Pons (tissue), 1 donor: Measurements from ENCODE around the gene GREB1.

ENCODE experiments used
- DNase-seq: peaks from one replicate; pipeline ENCODE4 v3.0.0-alpha.2; 2016; ENCODE audit warnings: low spot score

Gene GREB1

DNA sequence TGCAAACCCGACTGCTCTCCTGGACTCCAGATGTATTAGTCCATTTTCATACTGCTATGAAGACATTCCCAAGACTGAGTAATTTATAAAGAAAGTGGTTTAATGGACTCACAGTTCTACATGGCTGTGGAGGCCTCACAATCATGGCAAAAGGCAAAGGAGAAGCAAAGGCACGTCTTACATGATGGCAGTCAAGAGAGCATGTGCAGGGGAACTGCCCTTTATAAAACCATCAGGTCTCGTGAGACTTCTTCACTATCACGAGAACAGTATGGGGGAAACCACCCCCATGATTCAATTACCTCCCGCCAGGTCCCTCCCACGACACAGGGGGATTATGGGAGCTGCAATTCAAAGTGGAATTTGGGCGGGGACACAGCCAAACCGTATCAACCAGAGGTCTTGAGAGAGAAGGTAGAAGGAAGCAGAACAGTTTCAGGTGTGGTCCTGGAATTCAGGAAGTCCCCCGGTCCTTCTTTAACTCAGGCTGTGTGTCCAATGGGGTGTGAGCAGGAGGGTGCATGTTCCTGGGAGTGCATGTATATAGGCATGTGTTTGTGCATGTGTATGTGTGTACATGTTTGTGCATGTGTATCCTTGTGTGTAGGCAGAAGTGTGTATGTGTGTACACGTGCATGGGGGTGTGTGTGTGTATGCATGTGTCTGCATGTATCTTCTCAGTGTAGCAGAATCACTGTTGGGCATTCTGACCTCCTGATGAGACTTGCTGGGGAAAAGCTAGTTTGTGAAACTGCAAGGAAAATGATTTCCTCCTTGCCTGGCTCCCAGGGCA, 46.2 kb downstream of the GREB1 start:
- DNase-seq = no peak

DNA sequence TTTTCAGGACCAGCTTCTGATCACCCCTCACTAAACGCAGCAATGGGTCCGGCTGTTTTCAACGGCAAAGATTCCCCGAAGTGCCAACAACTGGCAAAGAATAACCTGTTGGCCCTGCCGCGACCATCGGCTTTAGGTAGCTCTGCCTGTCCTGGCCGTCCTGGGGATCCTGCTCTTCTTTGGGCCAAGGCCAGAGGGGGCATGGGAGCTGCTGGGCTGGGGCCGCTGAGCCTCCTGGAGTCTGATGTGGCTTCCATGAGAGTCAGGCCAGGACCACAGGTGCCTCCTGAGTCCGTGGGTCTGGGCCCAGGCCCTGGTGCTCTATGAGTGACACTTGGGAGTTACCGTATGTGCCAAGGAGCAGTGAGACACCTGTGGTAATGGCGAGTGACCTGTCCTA, 46.9 kb downstream of the GREB1 start:
- DNase-seq = no peak

DNA sequence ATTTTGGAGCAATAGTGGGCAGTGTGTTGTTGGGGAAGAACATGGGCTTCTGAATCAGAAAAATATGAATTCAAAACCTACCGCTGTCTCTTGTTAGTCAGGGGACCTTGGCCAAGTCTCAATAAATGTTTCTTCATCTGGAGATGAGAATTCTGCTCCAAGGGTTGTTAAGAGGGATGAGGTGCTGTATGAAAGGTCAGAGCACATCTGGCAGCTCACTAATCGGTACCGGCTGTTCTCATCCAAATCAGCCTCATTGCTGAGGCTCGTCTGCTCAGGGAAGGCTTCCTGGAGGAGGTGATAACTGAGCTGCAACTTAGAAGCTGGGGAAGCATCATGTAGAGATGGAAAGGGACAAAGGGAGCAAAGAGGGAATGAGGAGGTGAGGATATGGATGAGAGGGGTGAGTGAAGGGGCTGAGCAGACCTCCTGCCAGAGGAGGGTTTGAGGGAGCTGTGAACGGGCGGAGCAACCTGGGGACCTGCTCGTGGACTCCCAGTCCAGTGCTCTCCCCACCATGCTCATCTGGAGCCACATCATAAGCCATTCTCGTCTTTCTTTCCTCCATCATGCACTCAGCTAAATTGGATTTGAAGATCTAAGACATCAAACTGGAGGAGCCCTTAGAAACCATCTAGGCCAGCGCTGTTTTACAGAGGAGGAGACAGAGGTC, 47.4 kb downstream of the GREB1 start:
- DNase-seq = no peak

DNA sequence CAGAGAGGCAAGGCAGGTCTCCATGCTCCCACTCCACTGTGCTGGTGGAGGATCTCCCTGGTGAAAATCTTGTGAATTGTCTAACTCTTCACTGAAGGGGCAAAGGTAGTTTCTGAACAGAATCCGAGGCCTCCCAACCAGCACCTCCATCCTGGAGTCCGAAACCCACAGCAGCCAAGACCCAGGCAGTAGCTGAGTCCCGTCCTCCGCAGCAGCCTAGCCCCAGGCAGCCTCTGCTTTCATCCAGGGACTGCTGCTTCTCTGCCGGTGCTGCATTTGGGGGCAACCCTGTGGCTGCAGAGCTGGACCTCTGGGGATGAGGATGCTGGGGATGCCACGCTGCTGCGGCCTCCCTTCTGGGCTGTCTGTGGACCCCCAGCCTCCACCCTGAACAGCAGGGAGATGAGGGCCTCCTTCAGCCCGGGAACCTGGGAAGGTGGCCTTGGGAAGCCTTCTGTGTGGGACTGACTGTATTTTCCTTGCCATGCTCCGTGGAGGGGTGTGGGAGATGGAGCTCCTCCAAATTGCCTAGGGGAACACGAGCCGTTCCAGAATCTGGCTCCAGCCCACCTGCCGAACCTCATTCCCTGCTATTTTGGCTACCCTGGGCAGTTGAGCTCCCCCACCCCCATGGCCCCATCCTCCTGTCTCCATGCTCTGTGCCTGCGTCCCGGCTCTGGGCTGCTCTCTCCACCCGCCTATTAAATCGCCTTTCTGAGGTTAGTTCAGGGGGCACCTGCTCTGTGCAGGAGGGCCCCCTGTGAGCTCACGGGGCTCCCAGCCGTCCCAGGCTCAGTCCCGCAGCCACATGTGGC, 48.2 kb downstream of the GREB1 start:
- DNase-seq = no peak

DNA sequence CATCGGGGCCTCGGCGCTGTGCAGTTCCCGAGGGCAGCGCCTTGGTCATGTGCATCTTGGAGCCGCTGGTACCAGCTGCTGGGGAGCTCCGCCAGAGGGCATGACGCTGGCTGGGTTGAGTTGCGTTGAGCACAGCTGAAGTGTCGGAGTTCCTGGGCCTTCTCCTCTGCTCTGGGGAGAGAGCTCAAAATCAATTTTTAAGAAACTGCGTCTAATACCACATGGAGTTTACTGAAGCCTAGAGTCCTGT, 48.7 kb downstream of the GREB1 start:
- DNase-seq = no peak

DNA sequence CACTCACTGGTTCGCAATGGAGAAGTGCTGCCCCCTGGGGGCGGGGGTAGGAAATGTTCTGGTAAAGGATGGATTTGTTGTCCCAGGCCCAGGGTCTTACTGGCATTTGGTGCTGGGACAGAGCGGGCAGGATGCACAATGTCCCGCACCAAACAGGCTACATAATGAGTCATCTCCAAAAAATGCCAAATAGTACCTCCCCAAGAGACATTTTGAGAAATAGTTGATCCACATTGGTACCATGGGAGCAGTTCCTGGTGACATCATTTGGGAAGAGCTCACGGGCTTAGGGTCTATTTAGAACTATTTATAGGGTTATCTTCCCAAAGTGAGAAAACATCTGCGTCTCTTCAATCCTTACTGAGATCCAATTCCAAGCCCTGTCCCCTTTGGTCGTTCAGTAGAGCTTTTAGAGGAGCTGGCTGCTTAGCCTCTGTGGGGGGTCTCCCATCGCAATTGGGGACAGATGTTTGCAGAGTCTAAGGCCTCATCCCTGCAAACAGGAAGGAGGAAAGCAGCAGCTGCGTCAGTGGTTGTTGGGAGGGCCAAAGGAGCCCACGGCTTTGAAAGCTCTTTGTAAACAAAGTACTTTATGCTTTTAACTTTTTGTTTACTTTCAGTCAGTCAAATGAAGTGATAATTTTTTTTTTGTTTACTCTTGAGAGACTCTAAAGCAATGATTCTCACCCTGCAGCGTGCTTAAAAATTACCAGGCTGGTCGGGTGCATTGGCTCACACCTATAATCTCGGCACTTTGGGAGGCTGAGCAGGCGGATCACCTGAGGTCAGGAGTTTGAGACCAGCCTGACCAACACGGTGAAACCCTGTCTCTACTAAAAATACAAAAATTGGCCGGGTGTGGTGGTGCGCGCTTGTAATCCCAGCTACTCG, 49.3 kb downstream of the GREB1 start:
- peak; percentile 76 for DNase-seq

DNA sequence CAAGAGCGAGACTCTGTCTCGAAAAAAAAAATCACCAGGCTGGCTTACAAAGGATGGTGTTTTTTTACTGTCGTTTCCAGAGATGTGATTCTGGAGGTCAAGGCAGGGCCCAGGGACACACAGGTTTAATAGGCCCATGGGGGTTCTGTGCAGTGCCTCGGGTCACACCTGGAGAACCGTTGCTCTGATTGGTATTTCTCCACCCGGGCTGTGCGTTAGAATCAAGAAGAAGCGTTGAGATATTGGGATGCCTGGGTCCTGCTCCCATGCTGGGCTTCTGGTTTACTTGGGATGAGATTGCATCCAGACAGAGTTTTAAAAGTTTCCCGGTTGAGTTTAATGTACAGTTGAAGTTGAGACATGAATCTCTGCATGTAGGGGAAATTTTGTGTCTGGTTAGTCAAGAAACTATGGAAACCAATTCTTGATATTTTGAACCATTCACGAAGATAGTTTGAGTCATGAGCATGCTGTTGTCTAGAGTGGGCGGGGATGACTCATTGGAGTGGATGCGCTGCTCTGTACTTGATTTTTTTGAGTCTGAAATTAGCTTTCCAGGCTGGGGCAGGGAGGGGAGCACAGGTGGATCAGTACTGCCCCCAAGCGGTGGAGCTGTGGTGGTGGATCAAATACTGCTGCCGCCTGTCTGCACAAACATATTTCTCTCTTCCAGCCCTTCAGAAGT, 50.1 kb downstream of the GREB1 start:
- peak; percentile 74 for DNase-seq

DNA sequence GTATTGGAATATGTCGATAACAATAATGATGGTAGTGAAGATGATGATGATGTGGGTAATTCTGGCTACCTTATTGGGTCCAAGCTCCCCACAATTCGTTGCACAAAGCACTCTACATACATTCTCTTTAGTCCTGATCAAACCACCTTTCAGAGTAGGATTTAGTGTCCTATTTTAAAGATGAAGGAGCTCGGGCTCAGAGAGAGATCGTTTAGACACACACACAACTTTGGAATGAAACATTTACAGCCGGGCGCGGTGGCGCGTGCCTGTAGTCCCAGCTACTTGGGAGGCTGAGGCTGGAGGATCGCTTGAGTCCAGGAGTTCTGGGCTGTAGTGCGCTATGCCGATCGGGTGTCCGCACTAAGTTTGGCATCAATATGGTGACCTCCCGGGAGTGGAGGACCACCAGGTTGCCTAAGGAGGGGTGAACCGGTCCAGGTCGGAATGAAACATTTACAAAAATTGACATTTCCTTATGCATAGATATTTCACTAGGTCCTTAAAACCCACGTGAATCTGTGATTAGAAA, 50.7 kb downstream of the GREB1 start:
- no peak for DNase-seq

DNA sequence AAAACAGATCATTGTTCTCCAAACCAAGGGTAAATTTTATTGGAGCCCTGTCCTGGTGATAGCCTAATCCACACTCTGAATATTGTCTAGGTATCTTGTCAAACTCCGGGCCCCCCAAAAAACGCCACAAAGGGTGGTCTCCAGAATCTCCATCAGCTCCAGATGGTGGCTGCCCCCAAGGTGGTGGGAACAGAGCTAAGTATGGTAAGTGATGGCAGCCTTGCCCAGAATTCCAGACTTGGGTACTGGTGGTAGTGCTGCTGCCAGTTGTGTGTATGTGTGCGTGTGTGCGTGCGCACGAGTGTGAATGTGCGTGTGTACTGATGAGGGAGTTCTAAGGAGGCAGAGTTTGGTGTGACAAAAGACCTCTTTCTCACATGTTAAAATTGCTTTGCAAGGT, 51.2 kb downstream of the GREB1 start:
- no peak for DNase-seq

DNA sequence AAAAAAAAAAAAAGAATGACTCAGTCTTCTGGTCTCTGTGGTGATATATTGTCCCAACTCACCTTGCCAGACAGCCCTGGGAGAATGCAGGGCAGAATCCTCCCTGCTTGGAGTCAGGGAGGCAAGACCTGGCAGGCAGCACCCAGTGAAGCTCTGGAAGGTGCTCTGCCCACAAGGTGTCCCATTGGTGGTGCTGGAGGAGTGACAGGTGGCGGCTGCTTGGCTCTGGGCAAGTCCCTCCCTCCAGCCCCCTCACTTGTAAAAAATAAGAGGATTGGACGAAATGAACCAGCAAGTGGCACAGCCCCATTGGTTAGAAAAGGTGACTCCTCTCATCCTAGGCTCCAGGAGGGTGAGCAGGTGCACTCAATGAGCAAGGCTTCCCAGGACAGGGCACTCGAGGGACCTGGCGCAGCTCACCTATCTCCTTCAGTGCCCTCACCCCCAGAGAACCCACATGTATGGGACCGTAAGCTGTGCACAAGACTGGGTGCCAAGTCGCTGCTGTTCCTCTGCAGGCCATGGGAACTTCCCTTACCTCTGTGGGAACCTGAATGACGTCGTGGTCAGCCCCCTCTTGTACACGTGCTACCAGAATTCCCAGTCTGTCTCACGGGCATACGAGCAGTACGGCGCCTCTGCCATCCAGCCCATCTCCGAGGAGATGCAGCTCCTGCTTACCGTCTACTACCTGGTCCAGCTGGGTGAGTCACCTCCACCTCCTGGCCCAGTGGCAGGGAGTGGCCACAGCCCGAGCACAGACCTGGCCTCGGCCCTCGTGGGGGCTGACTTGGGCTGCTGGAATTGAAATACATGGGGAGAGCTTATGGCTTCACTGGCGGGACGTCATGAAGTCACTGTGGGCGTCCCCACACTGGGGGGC, 54.6 kb downstream of the GREB1 start:
- no peak for DNase-seq

DNA sequence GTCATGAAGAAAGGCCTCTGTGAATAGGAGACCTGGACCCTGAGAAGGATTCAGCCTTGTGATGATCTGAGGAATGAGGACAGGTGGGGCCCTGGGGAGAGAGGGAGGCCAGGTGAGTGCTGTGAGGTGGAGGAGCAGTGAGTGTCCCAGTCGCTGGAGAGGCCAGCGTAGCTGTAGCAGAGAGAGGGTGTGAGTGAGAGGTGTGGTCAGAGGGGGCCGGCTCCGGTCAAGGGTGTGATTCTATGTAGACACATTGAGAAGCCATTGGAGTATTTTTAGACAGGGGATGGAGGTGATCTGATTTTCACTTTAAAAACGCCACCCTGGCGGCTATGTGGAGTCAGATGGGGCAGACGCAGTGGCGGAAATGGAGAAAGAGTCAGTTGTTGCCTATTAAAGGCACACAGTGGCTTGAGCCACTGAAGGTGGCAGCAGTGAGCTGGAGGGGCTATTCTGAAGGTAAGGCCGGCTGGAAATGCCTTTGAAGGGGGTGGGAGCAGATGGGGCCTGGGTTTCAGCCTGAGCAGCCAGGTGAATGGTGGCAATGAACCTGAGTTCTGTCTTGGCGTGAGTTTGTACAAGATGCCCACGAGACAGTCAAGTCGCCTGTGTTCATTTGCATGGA, 55.6 kb downstream of the GREB1 start:
- no peak for DNase-seq

DNA sequence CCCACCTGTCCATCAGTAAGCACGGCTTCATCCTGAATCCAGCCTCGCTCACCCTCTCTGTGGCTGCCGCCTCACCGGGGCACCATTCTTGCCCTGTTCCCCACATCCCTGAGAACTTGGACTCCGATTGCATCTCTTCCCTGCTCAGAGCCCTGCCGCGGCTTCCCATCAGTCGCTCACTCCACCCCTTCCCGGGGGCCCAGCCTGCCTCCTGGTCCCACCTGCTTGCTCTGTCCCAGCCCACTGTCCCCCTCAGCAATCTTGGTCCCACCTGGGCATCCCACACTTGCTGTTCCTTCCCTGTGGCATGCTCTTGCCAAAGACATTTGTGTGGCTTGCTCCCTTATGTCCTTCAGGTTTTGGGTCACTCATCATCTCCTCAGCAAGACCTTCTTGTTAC, 56.3 kb downstream of the GREB1 start:
- no peak for DNase-seq

DNA sequence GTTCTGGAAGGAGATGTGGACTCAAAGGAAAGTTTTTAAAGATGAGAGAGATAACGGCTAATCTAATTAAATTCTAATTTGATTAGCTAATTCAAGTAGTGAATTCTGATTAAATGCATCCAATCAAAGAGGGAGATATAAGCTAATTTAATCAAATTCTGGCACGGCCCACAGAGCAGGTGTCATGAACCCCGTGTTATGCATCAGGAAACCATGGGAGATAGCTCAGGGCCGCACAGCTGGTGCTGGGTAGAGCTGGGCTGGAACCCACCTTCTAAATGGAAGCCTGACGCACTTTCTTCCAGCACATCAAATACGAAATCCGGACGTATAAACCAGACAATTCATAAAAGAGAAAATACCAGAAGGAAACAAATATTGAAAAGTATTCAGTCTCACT, 57.2 kb downstream of the GREB1 start:
- DNase-seq = no peak

DNA sequence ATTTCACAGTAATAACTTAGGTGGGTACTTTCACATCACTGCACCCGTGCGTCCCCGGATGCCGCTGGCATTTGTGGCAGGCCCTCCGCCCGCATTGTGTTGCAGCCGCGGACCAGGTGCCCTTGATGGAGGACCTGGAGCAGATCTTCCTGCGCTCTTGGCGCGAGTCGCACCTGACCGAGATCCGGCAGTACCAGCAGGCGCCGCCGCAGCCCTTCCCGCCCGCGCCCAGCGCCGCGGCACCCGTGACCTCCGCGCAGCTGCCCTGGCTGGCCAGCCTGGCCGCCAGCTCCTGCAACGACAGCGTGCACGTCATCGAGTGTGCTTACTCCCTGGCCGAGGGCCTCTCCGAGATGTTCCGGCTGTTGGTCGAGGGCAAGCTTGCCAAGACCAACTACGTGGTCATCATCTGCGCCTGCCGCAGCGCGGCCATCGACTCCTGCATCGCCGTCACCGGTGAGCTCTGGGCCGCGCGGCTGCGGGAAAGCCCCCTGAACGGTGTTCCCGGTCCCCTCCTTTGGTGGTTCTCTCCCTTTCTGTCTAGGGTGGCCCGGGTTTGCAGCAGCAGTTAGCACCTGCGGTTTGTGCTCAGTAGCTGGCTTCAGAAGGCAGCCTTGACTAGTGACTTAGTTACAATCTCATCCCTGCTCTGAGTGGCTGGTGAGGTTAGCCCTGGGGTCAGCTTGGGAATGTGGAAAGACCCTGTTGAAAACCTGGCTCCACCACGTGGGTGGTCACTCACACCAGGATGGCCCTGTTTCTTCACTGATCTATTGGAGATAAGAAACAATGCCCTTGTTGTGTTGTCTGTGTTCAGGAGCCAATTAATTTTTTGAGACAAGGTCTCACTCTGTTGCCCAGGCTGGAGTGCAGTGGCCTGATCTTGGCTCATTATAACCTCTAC, 59.1 kb downstream of the GREB1 start:
- DNase-seq = no peak

DNA sequence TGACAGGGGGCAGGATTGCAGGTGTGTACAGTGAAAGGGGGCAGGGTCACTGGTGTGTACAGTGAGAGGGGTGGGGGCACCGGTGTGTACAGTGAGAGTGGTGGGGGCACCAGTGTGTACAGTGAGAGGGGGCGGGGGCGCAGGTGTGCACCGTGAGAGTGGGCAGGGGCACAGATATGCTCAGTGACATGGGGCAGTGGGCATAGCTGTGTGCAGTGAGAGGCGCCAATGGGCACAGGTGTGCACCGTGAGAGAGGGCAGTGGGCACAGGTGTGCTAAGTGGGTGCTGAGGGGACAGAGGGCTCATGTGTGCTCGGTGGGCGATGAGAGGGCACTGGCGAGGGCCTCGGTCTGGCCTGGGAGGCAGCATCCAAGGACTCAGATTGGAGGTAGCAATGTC, 63.0 kb downstream of the GREB1 start:
- DNase-seq = no peak

DNA sequence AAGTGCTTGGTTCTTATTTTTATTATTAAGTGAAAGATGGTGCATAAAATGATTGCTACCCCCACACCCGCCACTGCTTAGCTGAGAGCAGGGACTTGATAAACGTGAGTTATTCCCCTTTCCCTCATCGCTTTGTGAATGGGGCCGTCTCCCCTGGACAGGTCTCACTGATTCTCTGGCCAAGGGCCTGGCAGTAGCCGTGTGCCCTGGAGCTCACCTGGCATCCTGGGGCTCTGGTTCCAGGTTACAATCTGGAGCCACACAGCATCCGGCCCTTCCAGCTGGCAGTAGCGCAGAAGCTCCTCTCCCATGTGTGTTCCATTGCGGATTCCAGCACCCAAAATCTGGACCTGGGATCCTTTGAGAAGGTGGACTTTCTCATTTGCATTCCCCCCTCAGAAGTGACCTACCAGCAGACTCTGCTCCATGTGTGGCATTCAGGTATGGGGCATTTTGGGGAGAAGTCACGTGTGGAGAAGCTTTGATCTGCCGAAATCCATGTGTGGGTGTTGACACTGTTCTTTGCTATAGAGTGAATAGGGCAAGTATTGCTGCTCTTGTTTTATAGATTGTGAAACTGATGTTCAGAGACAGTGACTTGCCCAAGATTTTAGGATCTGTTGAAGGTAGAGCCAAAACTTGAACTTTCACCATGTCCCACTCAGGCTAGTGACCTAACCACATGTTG, 63.8 kb downstream of the GREB1 start:
- no peak for DNase-seq

DNA sequence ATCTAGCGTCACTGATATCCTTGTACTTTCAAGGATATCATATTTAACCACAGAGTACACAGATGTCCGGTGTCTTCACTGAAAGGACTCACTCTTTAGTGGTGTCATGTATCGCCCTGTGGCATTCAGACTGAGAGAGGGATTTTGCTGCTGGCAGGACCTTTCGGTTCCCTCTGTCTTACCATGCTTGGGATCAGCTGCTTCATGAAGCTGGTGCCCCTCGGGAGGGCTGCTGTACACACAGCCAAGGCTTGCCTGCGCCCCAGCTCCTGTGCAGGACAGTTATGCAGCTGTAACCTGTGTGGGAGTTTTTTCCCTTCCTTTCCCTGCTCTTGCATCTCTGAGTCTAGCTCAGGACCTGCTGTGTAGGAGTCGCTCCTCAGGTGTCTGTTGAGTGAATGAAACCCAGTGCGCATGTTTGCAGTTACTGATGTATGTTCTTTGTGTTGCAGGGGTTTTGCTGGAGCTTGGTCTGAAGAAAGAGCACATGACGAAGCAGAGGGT, 64.4 kb downstream of the GREB1 start:
- no peak for DNase-seq
